ENCODE data around the gene PRR7.

The PRR7 gene

GRCh38 chr5:177459357-177459756 is 12.7 kb downstream of the PRR7 start:
- TF ChIP-seq EZH2phosphoT487 (IDR thresholded peaks at IDR 0.05; ENCODE audit: borderline replicate concordance, low read length) = no peak
- TF ChIP-seq, protein P1, sequence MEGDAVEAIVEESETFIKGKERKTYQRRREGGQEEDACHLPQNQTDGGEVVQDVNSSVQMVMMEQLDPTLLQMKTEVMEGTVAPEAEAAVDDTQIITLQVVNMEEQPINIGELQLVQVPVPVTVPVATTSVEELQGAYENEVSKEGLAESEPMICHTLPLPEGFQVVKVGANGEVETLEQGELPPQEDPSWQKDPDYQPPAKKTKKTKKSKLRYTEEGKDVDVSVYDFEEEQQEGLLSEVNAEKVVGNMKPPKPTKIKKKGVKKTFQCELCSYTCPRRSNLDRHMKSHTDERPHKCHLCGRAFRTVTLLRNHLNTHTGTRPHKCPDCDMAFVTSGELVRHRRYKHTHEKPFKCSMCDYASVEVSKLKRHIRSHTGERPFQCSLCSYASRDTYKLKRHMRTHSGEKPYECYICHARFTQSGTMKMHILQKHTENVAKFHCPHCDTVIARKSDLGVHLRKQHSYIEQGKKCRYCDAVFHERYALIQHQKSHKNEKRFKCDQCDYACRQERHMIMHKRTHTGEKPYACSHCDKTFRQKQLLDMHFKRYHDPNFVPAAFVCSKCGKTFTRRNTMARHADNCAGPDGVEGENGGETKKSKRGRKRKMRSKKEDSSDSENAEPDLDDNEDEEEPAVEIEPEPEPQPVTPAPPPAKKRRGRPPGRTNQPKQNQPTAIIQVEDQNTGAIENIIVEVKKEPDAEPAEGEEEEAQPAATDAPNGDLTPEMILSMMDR (IDR thresholded peaks at IDR 0.05; ENCODE audit: low read depth, low read length, poor library complexity, severe bottlenecking) = no peak
- H3K27me3 ChIP-seq (ENCODE audit: control insufficient read depth, low read length) = no peaks in the 10 kb centered on the region
- no peak overlapping the region for H3K4me3 ChIP-seq (ENCODE audit: low read length)
- 0 out of 2 replicates have a peak, but pooled peaks cover 3% of the 10 kb centered on the region for H4K20me1 ChIP-seq (ENCODE audit: control insufficient read depth, insufficient read depth, low read depth, low read length)
- no peak overlapping the region for H3K27ac ChIP-seq (ENCODE audit: low read depth, low read length)
- H3K36me3 ChIP-seq (ENCODE audit: control insufficient read depth, low read length) = peaks cover 22% of the 10 kb centered on the region
- no peaks in the 10 kb centered on the region for H3K79me2 ChIP-seq (ENCODE audit: control insufficient read depth, low read length)
- no peaks in the 10 kb centered on the region for H3K9me2 ChIP-seq (replicated peaks; ENCODE audit: control insufficient read depth, low read length)
- H3K4me1 ChIP-seq (ENCODE audit: control insufficient read depth, low read length) = peaks cover 26% of the 10 kb centered on the region
- no peak overlapping the region for H3K4me2 ChIP-seq (ENCODE audit: low read length)
- no peaks in the 10 kb centered on the region for H3K9me3 ChIP-seq (ENCODE audit: control insufficient read depth, insufficient read depth, low read length)
- peaks cover 13% of the 10 kb centered on the region for H3F3A ChIP-seq (ENCODE audit: control insufficient read depth, insufficient read depth)

DNA sequence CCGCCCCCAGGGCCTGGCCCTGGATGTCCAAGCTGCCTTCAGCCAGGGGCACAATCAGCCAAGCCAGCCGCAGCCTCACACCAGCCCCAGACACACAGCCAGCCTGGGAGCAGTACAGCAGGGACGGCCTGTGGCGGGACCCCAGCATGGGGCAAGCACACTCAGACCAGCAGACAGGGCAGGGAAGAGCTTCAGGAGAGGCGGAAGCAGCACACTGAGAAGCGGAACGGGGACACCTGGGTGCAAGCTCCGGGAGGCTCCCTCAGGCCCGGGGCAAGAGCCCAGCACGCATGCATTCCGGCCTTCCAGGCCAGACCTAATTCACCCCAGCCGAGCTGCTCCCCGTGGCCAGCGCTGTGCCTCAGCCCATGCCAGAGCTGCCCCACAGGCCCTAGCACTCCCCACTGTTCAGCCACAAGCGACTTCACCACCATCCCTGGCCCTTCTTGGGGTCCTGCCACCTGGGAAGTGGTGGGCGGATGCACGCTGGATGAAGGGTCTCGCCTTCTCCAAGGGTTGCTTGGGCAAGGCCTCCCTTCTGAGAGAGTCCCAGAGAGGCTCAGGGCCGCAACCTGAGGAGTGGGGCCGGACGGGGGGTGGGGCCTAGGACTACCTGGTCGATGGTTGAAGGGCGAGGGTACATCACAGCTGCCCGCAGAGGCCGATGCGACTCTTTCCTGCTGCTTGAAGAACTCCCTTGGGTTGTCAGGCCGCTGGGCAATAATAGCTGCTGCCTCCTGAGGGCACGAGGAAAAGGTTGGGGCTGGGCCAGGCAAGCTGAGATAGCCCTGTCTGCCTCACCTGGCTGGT is 13.4 kb downstream of the PRR7 start:
- Histone ChIP-seq H3K4me2 (ENCODE audit: low read length) (no peak overlapping the region), H3K27ac (ENCODE audit: low read depth, low read length) (no peak overlapping the region), H4K20me1 (ENCODE audit: control insufficient read depth, insufficient read depth, low read depth, low read length) (0 out of 2 replicates have a peak, but pooled peaks cover 3% of the 10 kb centered on the region), H3K9me3 (ENCODE audit: control insufficient read depth, insufficient read depth, low read length) (no peaks in the 10 kb centered on the region), H3K79me2 (ENCODE audit: control insufficient read depth, low read length) (no peaks in the 10 kb centered on the region), H3K4me1 (ENCODE audit: control insufficient read depth, low read length) (peaks cover 26% of the 10 kb centered on the region), H3K4me3 (ENCODE audit: low read length) (no peak overlapping the region), H3K27me3 (ENCODE audit: control insufficient read depth, low read length) (no peaks in the 10 kb centered on the region), H3F3A (ENCODE audit: control insufficient read depth, insufficient read depth) (peaks cover 13% of the 10 kb centered on the region), H3K36me3 (ENCODE audit: control insufficient read depth, low read length) (peaks cover 23% of the 10 kb centered on the region), H3K9me2 (replicated peaks; ENCODE audit: control insufficient read depth, low read length) (no peaks in the 10 kb centered on the region)
- TF ChIP-seq EZH2phosphoT487 (IDR thresholded peaks at IDR 0.05; ENCODE audit: borderline replicate concordance, low read length) = no peak
- TF ChIP-seq, protein P1 (IDR thresholded peaks at IDR 0.05; ENCODE audit: low read depth, low read length, poor library complexity, severe bottlenecking) = no peak

DNA sequence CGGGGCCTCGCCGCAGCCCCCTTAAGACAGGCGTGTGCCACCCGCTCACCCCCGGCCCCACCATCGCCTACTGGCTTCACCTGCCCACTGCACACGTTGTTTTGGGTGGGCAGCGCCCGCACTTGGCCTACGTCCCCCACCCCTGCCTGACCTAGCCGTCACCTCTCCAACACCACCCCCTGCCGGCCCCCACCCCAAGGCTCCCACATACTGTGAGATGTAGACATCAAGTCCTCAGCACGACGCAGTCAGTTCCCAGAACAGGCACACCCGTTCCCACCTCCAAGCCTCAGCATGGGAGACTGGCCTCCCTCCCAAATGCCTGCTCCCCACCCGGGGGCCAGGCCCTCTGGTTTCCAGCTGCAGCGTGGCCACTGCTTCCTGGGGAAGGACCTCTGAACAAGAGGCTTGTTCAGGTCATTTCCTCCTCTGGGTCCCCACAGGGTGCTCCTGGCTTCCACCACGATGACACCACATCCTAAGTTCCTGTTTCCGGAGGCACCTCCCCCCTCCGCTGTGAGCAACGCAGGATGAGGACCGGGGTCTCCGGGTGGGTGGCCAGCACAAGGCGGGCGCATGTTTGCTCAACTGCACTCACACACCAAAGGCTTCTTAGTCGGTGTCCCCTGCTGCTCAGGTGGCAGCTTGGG is 15.5 kb downstream of the PRR7 start:
- H3K79me2 ChIP-seq (ENCODE audit: control insufficient read depth, low read length) = no peaks in the 10 kb centered on the region
- H4K20me1 ChIP-seq (ENCODE audit: control insufficient read depth, insufficient read depth, low read depth, low read length) = 0 out of 2 replicates have a peak, but pooled peaks cover 3% of the 10 kb centered on the region
- peak overlapping the region; percentile 8; the same call in 1 of the 2 replicates for H3K4me2 ChIP-seq (ENCODE audit: low read length)
- H3K9me2 ChIP-seq (replicated peaks; ENCODE audit: control insufficient read depth, low read length) = no peaks in the 10 kb centered on the region
- H3K4me3 ChIP-seq (ENCODE audit: low read length) = no peak overlapping the region
- peaks cover 38% of the 10 kb centered on the region for H3K36me3 ChIP-seq (ENCODE audit: control insufficient read depth, low read length)
- no peaks in the 10 kb centered on the region for H3K27me3 ChIP-seq (ENCODE audit: control insufficient read depth, low read length)
- TF ChIP-seq, protein P1 (IDR thresholded peaks at IDR 0.05; ENCODE audit: low read depth, low read length, poor library complexity, severe bottlenecking) = no peak
- no peak for TF ChIP-seq EZH2phosphoT487 (IDR thresholded peaks at IDR 0.05; ENCODE audit: borderline replicate concordance, low read length)
- peaks cover 3% of the 10 kb centered on the region for H3F3A ChIP-seq (ENCODE audit: control insufficient read depth, insufficient read depth)
- H3K9me3 ChIP-seq (ENCODE audit: control insufficient read depth, insufficient read depth, low read length) = no peaks in the 10 kb centered on the region
- H3K27ac ChIP-seq (ENCODE audit: low read depth, low read length) = no peak overlapping the region
- peaks cover 16% of the 10 kb centered on the region for H3K4me1 ChIP-seq (ENCODE audit: control insufficient read depth, low read length)

Measured in DOHH2 (cell line).